Esophagus muscularis mucosa (tissue), 4 donors: ENCODE results near the gene OR13G1.

ENCODE experiments used
- CTCF ChIP-seq, 3 experiments: fragments of 200-600 bp in 2 of 3; fragments of 450-650 bp in 1 of 3; sonication (generic) in 2 of 3; IDR thresholded peaks; one replicate each; pipeline ENCODE4 v1.5.1; 2017 to 2019; ENCODE audit warnings: antibody characterized with exemption in 3 of 3, mild to moderate bottlenecking in 2 of 3, moderate library complexity in 1 of 3
- EP300 ChIP-seq: sonication (generic); formaldehyde crosslinking; IDR thresholded peaks from one replicate; pipeline ENCODE4 v1.6.1; 2017; ENCODE audit warnings: antibody characterized with exemption
- POLR2A ChIP-seq: fragments of 450-650 bp; IDR thresholded peaks from one replicate; pipeline ENCODE4 v1.6.1; 2017; ENCODE audit warnings: antibody characterized with exemption, moderate library complexity, mild to moderate bottlenecking, low read depth
- POLR2AphosphoS5 ChIP-seq, 2 donors: sonication (generic); formaldehyde crosslinking; IDR thresholded peaks; one replicate each; pipeline ENCODE4 v1.6.1; 2017; ENCODE audit warnings: antibody characterized with exemption in 2 of 2

- no peak for TF ChIP-seq POLR2A
- no peak for TF ChIP-seq CTCF (IDR thresholded peaks at IDR 0.05)
- TF ChIP-seq POLR2AphosphoS5 (IDR thresholded peaks at IDR 0.05) = no peak
- TF ChIP-seq EP300 = no peak
These were observed at the start of gene OR13G1 for GRCh38 chr1:247679639-247680038.
